ENCODE measurements around the gene ZC3H4. TPM values are rescaled to one million over a fixed set of nuclear protein-coding genes. Genes with fewer than 3 reads are reported as not detected.
"Not testable (repeated sequence)": the region's sequence is repeated elsewhere in the genome, so short reads cannot be mapped to it uniquely, and the experiment has no call there.

The ZC3H4 gene
- total RNA-seq, 1 donor from 2014 or later: 68.7 TPM

- no peaks in the 10 kb centered on the region for H3K9me3 Mint-ChIP-seq
- peaks cover 31% of the 10 kb centered on the region for H3K36me3 Mint-ChIP-seq
- no peaks in the 10 kb centered on the region for H3K4me1 Mint-ChIP-seq
- H3K27ac Mint-ChIP-seq: no peak overlapping the region
- DNase-seq (ENCODE audit: low spot score in 2 of 2, unreplicated experiment in 2 of 2): no peak
- no peaks in the 10 kb centered on the region for H3K27me3 Mint-ChIP-seq (ENCODE audit: low read depth)
- TF ChIP-seq CTCF (IDR thresholded peaks at IDR 0.05; ENCODE audit: unreplicated experiment): no peak
- H3K4me3 Mint-ChIP-seq: no peak overlapping the region
These were observed 32.5 kb downstream of the ZC3H4 start for GRCh38 chr19:47081095-47081494.

GRCh38 chr19:47078351-47078750 is 35.2 kb downstream of the ZC3H4 start:
- not testable (repeated sequence) for H3K4me3 Mint-ChIP-seq; H3K27ac Mint-ChIP-seq; H3K9me3 Mint-ChIP-seq; H3K27me3 Mint-ChIP-seq (ENCODE audit: low read depth); DNase-seq (ENCODE audit: low spot score in 2 of 2, unreplicated experiment in 2 of 2); H3K4me1 Mint-ChIP-seq
- H3K36me3 Mint-ChIP-seq: peaks cover 16% of the 10 kb centered on the region

DNA sequence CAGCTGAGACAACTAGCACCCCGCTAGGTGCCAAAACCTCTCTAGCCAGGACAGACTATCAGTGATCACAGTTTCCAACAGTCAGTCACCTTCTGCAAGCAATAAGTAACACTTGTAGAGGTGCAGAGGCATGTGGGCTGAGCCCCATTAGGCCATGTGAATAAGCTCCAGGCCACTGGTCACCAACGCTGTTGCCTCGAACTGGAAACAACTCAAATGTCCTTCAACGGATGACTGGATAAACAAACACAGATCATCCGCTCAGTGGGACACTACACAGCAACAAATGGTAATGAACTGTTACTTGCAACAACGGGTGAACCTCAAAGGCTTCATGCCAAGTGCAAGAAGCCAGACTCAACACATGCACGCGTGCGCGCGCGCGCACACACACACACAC is 37.6 kb downstream of the ZC3H4 start:
- DNase-seq (ENCODE audit: low spot score in 2 of 2, unreplicated experiment in 2 of 2): no peak
- Mint-ChIP-seq H3K4me1 (no peaks in the 10 kb centered on the region), H3K9me3 (no peaks in the 10 kb centered on the region), H3K4me3 (no peak overlapping the region), H3K36me3 (peaks cover 14% of the 10 kb centered on the region), H3K27ac (no peak overlapping the region), H3K27me3 (ENCODE audit: low read depth) (no peaks in the 10 kb centered on the region)
- no peak for TF ChIP-seq CTCF (IDR thresholded peaks at IDR 0.05; ENCODE audit: unreplicated experiment)

DNA sequence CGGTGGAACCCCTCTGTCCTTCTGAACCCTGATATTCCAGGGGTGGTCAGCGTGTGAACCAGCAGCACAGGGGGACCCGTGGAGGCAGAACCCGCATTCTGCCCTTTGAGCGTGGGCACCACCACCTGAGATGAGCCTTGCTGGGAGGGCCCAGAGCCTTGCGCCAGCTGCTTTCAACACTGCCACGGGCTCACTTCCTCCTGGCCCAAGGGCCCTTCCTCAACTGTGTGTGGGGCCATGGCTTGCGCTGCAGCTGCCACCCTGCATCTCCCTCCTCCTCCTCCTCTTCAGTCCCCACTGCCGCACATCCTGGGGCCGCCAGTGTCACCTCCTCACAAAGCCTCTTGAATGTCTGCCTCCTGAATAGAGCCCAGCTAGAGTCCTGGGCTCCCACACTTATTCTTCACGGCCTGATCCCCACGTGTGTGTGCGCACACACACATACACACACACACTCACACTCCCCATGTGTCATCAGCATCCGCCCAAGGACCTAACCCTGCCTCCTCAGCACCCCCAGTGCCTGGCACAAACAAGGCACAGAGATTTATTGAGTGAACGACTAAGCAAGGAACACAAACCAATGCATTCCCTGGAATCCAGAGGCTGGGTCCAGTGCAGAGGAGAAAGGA is 38.3 kb downstream of the ZC3H4 start:
- peaks cover 16% of the 10 kb centered on the region for H3K36me3 Mint-ChIP-seq
- no peaks in the 10 kb centered on the region for H3K27me3 Mint-ChIP-seq (ENCODE audit: low read depth)
- no peaks in the 10 kb centered on the region for H3K9me3 Mint-ChIP-seq
- no peak overlapping the region for H3K27ac Mint-ChIP-seq
- no peaks in the 10 kb centered on the region for H3K4me1 Mint-ChIP-seq
- no peak overlapping the region for H3K4me3 Mint-ChIP-seq
- no peak for TF ChIP-seq CTCF (IDR thresholded peaks at IDR 0.05; ENCODE audit: unreplicated experiment)
- no peak for DNase-seq (ENCODE audit: low spot score in 2 of 2, unreplicated experiment in 2 of 2)

GRCh38 chr19:47074621-47075020 is 39.0 kb downstream of the ZC3H4 start:
- Mint-ChIP-seq H3K4me1 (no peaks in the 10 kb centered on the region), H3K36me3 (peaks cover 17% of the 10 kb centered on the region), H3K9me3 (no peaks in the 10 kb centered on the region), H3K4me3 (no peak overlapping the region), H3K27ac (no peak overlapping the region), H3K27me3 (ENCODE audit: low read depth) (no peaks in the 10 kb centered on the region)
- DNase-seq (ENCODE audit: low spot score in 2 of 2, unreplicated experiment in 2 of 2): no peak
- no peak for TF ChIP-seq CTCF (IDR thresholded peaks at IDR 0.05; ENCODE audit: unreplicated experiment)

- Mint-ChIP-seq H3K27me3 (ENCODE audit: low read depth) (no peaks in the 10 kb centered on the region), H3K27ac (peak overlapping the region; percentile 3), H3K4me3 (no peak overlapping the region), H3K4me1 (no peaks in the 10 kb centered on the region), H3K36me3 (peaks cover 17% of the 10 kb centered on the region), H3K9me3 (no peaks in the 10 kb centered on the region)
- DNase-seq (ENCODE audit: low spot score in 2 of 2, unreplicated experiment in 2 of 2): no peak
- no peak for TF ChIP-seq CTCF (IDR thresholded peaks at IDR 0.05; ENCODE audit: unreplicated experiment)
These were observed 40.0 kb downstream of the ZC3H4 start for GRCh38 chr19:47073574-47073973.
